Measurements from ENCODE around the gene RGS8. TPM values are rescaled to one million over a fixed set of nuclear protein-coding genes. Genes with fewer than 3 reads are reported as not detected.

Gene RGS8
- total RNA-seq, 1 experiment from 2014 or later, result not detected

DNA sequence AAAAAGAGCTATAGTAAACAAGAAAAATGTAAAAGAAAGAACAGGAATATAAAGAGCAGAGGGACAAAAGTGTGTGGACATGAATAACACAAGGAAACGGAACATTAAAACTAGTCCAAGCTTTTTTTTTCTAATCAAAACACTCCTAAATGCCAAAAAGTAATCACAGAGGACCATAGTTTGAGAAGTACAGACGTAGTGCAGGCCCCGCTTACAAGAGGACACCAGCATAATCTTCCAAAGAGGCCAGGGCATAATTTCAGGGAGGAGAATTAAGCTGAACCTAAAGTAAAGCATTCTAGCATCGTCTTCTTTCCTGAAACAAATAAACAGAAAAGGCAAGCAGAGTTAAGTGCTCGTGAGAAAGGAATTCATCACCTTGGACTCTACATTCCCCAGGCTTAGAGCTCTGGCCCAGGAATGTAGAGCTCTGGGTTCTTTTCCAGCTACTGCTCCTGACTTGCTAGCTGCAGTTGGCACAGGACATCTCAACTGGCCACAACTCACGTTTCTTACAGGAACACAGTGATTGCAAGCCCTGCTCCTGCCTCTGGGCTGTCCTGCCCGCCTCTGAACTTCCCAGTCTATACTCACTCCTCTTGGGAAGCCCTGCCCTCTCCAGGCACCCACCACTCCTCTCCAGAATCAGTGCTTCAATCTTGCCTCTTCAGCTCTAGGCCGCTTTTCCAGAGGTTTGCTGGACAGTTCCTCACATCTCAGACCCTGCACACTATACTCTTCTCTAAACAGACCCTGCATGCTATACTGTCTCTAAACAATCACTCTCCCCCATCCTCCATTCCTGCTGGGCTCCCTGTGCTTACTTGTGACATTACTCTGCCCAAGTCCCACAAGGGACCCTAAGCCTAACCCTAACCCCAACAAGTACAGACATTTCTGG, 9.8 kb downstream of the RGS8 start:
- no peak for DNase-seq (ENCODE audit: extremely low read depth, low read depth)

DNA sequence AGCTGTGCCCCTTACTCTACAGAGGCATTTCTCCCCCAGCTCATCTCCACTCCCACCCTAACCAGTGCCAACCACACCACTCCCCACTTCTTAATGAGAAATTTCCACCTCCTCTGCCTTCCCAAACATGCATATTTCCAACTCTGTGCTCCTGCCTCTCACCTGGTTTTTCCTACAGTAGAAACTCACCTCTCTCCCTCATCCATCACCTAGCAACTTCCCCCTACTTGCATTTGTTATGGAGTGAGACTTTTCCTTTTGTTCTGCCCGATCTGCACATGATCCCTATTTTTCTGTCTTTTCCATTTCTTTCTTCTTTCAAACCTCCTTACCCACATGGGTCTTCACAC, 11.9 kb downstream of the RGS8 start:
- no peak for DNase-seq (ENCODE audit: extremely low read depth, low read depth)

DNA sequence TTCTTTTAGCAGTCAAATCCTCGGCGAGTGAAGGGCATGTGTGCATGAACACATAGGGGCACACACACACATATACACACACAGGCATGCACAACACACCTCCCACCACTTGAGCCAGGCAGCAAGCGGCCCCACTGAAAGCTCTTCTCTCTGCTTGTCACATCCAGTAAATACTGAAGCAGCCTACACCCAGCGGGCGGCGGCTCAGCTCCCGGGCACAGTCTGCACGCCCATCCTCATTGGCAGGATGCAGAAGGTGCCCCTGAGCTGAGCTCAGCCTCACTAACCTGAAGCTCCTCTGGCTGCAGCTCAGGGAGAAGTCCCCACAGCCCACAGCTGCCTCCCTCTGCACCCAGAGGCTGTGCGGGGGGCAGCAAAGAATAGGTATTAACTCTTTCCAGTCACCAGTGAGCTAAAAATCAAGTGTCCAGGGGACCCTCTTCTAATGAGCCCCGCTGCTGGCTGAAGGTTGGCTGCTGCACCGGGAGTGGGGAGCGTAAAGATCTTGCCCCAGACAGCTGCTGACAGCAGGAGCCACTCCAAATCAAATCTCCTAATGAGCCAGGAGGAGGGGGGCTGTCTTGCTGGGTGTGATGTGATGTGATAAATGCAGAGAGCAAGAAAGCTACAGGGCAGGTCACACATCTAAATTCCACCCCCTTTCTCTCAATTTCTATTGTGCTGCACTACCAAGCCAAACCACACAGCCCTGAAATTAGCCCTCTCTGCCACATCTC, 12.5 kb downstream of the RGS8 start:
- no peak for DNase-seq (ENCODE audit: extremely low read depth, low read depth)

DNA sequence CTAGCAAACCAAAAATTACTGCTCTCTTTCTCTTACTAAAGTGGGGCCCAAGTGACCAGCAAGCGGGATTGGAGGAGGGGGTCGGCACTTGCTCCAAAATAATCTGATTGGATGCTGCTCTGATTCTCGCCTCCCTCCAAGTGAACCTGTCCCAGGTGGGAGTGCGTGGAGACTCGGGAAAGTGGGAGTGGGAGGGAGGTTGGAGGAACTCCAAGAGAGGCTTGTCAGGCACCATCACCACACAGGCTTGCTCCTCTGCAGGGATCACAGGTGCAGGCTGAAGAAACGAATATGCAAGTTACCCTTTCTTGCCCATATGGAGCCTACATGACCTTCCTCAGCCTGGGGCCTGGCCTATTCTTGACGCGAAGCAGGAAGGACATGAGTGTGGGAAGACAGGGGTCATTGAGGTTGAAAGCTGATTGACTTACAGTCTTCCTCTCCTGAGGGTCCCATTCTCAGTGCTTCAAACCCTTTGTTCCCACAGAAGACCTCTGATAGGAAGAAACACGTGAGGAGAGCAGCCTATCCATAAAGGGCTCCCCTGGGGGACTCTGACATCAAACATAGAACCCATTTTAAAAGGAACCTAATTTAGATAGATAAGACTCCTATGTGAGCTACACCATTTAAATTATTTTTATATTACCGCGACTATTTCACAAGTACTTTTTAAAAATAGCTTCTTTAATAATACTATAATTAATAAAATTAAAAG, 14.2 kb downstream of the RGS8 start:
- no peak for DNase-seq (ENCODE audit: extremely low read depth, low read depth)

DNA sequence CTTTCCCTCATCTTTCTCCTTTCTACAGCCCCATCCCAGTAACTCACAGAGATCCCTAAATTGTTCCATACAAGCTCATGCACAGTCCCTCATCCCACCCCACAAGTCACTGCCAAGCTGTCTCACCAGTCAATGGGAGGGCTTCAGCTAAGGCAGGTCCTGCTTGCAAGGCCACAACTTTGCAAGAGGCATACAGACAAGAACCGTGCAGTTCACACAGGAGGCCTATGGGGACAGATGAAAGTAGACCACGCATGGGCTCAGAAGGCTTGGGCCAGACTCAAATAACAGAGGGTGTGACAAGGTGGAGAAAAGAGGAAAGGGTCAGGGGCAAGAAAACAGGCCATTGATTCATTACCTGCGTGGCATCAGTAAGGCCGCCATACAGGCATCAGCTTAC, 15.1 kb downstream of the RGS8 start:
- no peak for DNase-seq (ENCODE audit: extremely low read depth, low read depth)

DNA sequence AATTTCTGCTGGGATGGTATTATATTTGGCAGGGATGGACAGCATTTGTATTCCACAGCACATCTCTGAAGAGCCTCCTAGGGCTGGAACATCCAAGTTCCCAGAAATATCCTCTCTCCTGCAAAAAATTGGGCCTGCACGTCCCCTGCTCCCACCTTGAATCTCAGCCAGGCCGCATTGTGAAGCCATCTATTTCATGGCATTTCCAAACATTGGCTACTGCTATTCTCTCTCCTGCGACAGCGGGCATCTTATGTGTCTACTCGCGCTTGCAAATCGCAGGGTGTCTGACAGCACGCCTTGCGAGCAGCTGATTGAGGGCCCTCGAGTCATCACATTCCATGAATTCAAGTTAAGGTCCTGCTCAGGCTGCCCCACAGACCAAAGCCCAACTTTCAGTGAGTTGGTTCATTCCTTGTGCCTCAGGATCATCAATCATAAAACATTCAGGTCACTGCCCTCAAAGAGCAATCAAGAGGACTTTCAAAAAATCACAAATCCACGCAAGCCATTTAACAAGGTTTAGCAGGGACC, 15.8 kb downstream of the RGS8 start:
- DNase-seq (ENCODE audit: extremely low read depth, low read depth), result no peak

DNA sequence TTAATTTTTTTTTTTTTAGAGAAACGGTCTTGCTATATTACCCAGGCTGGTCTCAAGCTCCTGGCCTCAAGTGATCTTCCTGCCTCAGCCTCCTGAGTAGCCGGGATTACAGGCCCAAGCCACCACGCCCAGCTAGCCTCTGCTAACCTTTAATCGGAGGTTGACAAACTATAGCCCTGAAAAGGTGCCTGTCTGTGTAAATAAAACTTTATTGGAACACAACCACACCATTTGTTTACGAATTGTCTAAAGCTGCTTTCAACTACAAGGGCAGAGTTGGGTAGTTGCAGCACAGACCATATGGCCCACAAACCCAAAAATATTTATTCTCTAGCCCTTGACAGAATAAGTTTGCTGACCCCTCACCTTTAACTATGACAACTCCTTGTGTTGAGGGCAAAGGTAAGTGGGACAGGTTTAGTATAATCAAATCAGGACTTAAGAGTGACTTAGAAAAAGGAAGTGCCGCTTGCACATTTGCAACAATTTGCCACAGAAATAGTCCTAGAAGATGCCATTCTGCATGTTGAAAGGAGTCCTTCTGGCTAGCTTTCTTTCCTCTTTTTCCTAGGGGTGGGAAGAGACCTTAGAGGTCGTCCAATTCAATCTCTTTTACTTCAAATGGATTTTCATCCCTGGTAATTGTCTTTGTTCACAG, 16.4 kb downstream of the RGS8 start:
- no peak for DNase-seq (ENCODE audit: extremely low read depth, low read depth)

DNA sequence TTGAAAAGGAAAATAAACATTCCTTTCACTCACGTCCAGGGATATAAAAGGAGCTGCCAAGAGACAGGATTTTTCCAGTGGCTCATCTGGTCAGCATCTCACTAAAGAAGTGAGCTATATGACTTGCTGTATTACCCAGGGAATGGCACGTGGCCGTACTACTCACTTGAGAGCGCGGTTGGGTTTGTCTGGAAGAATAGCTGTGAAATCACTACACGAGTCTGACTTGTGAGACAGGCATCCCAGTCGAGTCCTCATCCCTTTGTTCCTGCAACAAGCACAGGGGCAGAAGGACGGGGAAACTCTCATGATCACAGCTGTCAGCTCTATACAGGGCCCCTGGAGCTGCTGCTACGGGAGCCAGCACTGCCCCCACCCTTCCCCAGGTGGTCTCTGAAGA, 17.7 kb downstream of the RGS8 start:
- no peak for DNase-seq (ENCODE audit: extremely low read depth, low read depth)

DNA sequence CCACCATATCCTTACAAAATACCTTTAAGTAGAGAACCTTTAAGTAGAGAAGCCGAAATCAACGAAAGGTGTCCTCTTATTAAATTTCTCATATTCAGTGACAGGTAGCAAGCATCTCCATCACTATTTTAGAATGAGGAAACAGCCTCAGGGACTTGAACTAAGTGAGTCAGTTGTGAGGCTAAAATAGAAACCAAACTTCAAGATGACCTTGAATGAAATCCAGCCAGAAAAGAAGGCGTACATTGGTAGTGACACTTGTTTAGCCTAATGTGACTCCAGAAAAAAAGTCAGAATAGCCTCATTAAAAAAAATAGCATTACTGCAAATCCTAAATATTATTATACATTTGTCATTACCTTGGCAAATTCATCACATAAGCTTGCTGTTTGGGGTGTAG, 20.1 kb downstream of the RGS8 start:
- no peak for DNase-seq (ENCODE audit: extremely low read depth, low read depth)

DNA sequence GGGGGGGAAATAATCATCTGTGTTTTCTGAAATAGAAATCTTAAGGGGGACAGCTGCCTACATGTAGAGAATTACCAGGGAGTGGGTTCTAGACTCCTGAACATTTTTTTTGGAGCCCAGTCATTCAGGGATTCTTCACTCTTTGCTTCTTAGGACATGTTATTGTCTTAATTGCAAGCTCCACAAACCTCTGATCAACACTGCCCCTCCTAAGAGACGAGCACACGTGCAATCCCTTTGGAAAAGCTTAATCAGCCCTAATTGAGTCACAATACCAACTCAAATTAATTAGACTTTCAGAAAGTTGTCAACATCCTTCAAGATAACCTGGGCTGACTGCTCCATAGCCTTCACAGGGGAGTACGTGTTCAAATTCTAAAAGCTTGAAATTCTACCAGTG, 21.4 kb downstream of the RGS8 start:
- DNase-seq (ENCODE audit: extremely low read depth, low read depth), result no peak

DNA sequence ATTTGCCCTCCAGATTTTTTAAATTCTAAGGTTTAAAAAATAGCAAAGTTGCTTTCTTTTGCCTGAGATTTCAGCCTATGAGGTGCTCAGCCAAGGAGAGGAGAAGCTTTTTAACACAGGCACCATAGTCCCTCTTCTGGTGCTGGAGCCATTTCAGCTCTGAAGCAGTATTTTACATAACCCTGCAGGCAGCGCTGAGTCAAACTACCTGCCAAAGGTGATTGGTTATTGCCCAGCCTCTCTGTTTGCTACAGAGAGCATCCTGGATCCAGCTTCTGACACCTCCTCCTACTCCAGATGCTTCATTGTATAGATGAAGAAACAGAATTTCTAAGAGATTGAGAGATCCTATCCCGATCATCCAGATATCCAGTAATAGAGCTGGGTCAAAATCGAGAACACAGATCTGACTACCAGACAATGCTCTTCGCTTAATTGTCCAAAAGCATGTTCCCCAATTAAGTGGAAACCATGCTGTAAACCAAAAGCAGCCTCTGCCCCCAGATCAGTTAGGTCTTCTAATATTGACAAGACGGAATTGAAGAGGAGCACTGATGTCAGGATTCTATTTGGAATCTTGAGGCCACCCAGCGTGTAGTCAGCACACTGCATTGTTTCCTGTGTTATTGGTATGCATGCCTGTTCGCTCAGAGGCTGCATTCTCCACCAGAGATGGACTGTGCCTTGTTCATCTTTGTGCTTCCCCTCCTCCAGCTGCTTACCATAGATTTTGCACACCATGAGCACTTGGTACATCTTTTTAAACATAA, 22.1 kb downstream of the RGS8 start:
- no peak for DNase-seq (ENCODE audit: extremely low read depth, low read depth)

DNA sequence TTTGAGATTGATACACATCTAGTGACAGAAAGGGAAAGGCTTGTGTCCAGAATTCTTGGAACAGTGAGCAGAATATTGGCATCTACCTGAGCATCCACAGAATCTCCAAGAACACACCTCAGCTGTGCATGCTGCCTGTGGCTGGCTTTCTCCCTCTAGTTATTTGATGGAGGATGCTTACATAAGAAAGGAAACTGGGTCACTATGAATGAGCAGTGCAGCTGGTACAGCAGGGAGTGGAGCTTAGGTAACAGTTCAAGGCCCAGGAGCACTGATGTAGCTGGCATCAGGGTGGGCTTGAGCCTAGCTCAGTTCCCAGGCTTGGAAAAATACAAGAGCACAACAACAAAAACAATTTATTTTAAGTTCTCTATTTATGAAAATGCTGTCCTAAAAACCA, 26.3 kb downstream of the RGS8 start:
- DNase-seq (ENCODE audit: extremely low read depth, low read depth), result no peak

DNA sequence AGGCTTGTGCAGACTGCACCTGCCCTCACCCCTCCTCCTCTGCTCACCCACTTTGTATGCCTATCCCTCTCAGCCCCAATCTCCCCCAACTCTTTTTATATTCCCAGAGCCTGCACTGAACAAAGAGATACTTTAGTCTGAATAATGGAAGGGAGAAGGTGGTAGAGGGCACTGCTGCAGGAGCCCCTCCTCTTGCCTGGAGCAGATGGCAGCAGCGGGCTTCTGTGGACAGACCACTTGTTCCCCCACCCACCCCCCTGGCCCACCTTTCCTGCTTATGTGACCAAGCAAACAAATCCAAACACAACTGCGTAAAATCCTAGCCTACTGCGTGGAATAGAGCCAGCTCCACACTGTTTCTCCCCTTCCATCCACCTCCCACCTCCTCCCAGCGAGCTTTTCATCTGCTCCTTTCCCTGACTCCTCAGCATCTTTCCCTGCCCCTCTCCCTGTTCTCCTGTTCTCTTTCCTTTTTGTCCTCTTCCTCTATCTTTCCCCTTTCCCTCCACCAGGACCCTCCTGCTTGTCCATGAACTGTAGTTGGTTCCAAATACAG, 27.5 kb downstream of the RGS8 start:
- no peak for DNase-seq (ENCODE audit: extremely low read depth, low read depth)

DNA sequence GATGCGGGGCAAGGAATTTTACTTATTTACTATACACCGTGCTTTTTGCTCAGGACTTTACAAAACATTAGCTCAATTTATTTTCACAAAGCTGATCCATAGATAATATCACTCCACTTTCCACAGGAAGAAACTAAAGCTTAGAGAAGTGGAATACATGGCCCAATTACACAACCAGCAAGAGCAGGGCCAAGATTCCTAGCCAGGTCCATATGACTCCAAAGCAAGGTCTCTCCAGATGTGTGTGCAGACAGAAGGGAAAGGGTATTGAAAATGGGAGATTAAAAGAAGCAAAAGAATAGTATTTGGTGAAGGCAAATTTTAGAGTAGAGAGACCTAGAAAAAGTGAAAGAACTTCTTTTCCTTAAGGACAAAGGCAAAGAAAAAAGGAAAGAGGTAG, 30.4 kb downstream of the RGS8 start:
- DNase-seq (ENCODE audit: extremely low read depth, low read depth), result no peak

DNA sequence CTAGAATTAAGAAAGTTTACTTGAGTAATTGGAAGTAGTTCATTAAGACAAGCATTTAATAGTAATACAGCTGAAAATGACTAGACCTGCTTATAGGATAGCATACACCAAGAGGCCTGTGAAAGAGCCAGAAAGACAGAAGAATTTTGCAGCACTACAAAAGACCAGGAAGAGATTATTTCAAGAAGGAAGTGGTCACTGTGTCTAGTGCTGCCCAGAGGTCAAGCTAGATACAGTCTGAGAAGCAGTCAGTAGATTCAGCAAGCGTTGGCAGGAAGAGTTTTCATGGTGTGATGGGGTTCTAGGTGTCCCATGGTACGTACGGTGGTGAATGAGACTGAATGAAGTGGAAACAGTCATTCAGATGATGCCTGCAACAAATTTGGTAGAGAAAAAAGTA, 31.5 kb downstream of the RGS8 start:
- no peak for DNase-seq (ENCODE audit: extremely low read depth, low read depth)

DNA sequence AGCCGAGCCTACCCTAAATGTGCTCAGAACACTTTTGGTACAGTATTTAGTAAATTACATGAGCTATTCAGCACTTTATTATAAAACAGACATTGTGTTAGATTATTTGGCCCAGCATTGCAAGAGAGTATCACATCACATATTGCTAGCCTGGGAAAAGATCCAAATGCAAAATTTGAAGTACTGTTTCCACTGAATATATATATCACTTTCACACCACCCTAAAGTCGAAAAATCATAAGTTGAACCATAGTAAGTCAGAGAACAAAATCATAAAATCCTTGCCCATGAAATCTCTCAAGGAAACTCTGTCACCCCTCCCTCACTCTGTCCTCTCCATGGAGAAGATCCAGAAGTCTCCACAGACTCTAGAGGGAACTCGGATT, 33.1 kb downstream of the RGS8 start:
- no peak for DNase-seq (ENCODE audit: extremely low read depth, low read depth)

DNA sequence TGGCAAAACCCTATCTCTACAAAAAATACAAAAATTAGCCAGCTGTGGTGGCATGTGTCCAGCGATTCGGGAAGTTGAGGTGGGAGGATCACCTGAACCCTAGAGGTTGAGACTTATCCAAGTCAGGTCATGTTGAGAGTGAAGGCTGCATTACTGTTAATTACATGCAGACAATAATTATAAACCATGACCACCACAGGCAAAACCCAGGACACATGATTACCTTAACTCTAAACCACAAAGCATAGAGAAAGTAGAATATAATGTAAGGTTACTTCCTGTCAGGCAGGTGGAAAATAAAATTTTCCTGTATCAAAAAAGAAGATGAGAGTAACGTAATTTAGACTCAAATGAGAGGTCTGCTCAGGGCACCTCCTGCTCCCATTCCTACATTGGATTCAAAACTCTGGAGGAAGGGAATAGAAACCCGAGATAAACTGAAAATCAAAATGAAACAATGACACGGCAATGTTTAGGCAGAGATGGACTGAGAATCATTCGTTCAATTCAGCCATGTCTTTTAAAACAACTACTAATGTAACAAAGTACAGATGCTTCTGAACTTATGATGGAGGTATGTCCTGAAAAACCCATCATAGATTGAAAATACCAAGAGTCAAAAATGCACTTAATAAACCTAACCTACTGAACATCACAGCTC, 33.6 kb downstream of the RGS8 start:
- DNase-seq (ENCODE audit: extremely low read depth, low read depth), result no peak

DNA sequence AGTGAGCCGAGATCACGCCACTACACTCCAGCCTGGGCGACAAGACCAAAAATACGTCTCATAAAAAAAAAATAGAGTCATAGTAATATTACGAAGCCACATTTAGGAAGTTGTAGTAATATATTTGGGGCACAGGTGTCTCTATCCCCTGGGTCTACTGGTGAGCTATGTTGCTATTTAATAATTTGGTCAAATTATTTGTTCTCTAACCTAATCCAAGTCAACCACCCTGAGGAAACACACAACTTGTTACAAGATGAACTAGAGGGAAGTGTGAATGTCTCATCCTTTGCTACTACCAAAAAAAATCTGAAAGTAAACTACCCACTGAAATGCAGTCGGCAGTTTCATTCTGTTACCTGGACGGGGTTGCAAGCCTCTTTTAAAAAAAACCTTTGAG, 35.3 kb downstream of the RGS8 start:
- DNase-seq (ENCODE audit: extremely low read depth, low read depth), result no peak

DNA sequence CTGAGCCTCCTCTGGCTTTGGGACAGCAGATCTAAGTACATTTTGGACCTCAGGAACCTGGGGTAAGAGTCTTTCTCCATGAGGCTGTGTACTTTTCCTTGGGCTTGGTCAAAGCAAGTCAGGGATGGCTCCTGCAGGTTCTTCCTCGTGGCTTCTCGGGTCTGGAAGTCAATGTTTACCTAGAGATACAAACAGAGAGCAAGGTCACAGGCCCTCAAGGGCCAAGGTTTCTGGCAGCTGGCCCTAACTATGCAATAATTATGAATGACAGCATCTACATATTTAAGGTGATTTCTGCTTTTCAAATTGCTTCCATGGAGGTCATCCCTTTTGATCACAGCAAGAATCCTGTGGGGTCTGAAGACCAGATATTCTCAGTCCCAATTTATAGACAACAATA, 37.6 kb downstream of the RGS8 start:
- no peak for DNase-seq (ENCODE audit: extremely low read depth, low read depth)
